Endothelial cell of umbilical vein (primary cell): ENCODE results near the gene LLGL2.

Experiments
- MYC ChIP-seq: IDR thresholded peaks from one replicate; pipeline ENCODE4 v1.6.1; 2011; ENCODE audit warnings: mild to moderate bottlenecking, low read depth, low read length
- POLR2A ChIP-seq: IDR thresholded peaks from 2 replicates; pipeline ENCODE4 v1.6.1; 2012; ENCODE audit warnings: low read depth, mild to moderate bottlenecking, control low read depth, low read length

DNA sequence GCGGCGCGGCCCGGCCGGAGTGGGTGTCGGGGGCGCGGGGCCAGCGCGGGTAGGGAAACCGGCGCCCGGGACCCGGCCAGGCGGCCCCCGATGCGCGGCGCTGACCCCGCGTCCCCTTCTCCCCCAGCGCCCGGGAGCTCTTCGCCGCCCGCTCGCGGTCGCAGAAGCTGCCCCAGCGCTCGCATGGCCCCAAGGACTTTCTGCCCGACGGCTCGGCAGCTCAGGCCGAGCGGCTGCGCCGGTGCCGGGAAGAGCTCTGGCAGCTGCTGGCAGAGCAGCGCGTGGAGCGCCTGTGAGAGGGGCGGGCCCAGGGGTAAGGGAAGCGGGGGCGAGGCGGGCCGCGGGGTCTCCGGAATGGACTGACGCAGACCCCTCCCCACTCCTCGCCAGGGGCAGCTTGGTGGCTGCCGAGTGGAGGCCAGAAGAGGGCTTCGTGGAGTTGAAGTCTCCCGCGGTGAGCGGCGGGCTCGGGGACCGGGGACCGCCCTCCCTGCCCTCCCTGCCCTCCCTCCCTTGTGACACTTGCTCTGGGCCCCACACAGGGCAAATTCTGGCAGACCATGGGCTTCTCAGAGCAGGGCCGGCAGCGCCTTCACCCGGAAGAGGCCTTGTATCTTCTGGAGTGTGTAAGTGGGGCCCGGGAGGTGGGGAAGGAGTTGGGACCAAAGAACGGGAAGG lies 8.7 kb upstream of the LLGL2 start:
- TF ChIP-seq MYC (no peak), POLR2A (no peak)
